Measurements from ENCODE around the gene RUBCN. TPM values are rescaled to one million over a fixed set of nuclear protein-coding genes. Genes with fewer than 3 reads are reported as not detected.

RUBCN gene
- total and polyA plus RNA-seq, 2 of the 13 experiments (the other 11 are each of a cell fraction or from before 2014, with no cell fraction given), result 5.2 to 8.1 TPM

GRCh38 chr3:197736491-197737318, at the start of gene RUBCN (continued):
- no peak for TF ChIP-seq JUNB (CRISPR knock-in tag; IDR thresholded peaks at IDR 0.05; ENCODE audit: borderline replicate concordance)
- no peak for TF ChIP-seq JARID2 (CRISPR knock-in tag; IDR thresholded peaks at IDR 0.05; ENCODE audit: insufficient replicate concordance)
- TF ChIP-seq RXRB (CRISPR knock-in tag; IDR thresholded peaks at IDR 0.05; ENCODE audit: borderline replicate concordance), result 0 out of 2 replicates have a peak, but pooled peaks have one; percentile 54
- TF ChIP-seq, protein P1, sequence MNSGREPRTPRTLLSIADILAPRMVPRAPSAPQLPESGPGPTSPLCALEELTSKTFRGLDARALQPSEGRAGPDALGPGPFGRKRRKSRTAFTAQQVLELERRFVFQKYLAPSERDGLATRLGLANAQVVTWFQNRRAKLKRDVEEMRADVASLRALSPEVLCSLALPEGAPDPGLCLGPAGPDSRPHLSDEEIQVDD (CRISPR knock-in tag; IDR thresholded peaks at IDR 0.05; ENCODE audit: borderline replicate concordance), result no peak
- TF ChIP-seq PRPF4 (IDR thresholded peaks at IDR 0.05; ENCODE audit: low read depth, low read length, poor library complexity, severe bottlenecking), result no peak
- TF ChIP-seq ZNF574 (CRISPR knock-in tag; IDR thresholded peaks at IDR 0.05), result peak; percentile 92
- TF ChIP-seq, protein P2, sequence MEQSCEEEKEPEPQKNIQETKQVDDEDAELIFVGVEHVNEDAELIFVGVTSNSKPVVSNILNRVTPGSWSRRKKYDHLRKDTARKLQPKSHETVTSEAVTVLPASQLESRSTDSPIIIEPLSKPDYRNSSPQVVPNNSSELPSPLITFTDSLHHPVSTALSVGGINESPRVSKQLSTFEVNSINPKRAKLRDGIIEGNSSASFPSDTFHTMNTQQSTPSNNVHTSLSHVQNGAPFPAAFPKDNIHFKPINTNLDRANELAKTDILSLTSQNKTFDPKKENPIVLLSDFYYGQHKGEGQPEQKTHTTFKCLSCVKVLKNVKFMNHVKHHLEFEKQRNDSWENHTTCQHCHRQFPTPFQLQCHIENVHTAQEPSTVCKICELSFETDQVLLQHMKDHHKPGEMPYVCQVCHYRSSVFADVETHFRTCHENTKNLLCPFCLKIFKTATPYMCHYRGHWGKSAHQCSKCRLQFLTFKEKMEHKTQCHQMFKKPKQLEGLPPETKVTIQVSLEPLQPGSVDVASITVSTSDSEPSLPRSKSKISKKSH (CRISPR knock-in tag; IDR thresholded peaks at IDR 0.05; ENCODE audit: borderline replicate concordance), result no peak
- peak; percentile 80; the same call in 1 of the 2 replicates for TF ChIP-seq ISX (CRISPR knock-in tag; conservative IDR thresholded peaks at IDR 0.05)
- TF ChIP-seq ZFP37 (CRISPR knock-in tag; IDR thresholded peaks at IDR 0.05; ENCODE audit: borderline replicate concordance), result no peak
- TF ChIP-seq E2F1 (CRISPR knock-in tag; IDR thresholded peaks at IDR 0.05), result no peak
- TF ChIP-seq ONECUT2 (CRISPR knock-in tag; IDR thresholded peaks at IDR 0.05), result no peak
- TF ChIP-seq MIER3 (CRISPR knock-in tag; IDR thresholded peaks at IDR 0.05; ENCODE audit: borderline replicate concordance), result no peak
- TF ChIP-seq SSRP1 (CRISPR knock-in tag; IDR thresholded peaks at IDR 0.05), result no peak
- no peak for TF ChIP-seq ZNF609 (CRISPR knock-in tag; IDR thresholded peaks at IDR 0.05; ENCODE audit: borderline replicate concordance)
- no peak for TF ChIP-seq ZKSCAN1 (IDR thresholded peaks at IDR 0.05; ENCODE audit: low read length)
- TF ChIP-seq ZNF205 (CRISPR knock-in tag; IDR thresholded peaks at IDR 0.05), result no peak
- TF ChIP-seq CENPX (CRISPR knock-in tag; IDR thresholded peaks at IDR 0.05), result no peak
- peak; percentile 71; the same call in 1 of the 2 replicates for TF ChIP-seq RFXANK (CRISPR knock-in tag; IDR thresholded peaks at IDR 0.05)
- TF ChIP-seq ZNF225 (CRISPR knock-in tag; IDR thresholded peaks at IDR 0.05), result no peak
